RPMI7951 (cell line): ENCODE measurements around the gene SMIM23. TPM values are rescaled to one million over a fixed set of nuclear protein-coding genes. Genes with fewer than 3 reads are reported as not detected.

ENCODE experiments used
- DNase-seq: peaks from one replicate; pipeline ENCODE4 v3.0.0-alpha.2; 2012; ENCODE audit warnings: low read depth
- total RNA-seq: library from RNA; depleted of rRNA; stranded (reverse); fragments of >200 nt; shearing (Covaris generic); gene quantifications from 2 replicates; pipeline ENCODE4 v1.2.3, GENCODE V29; 2014; rRNA removed

The SMIM23 gene
- total RNA-seq = not detected in 2 replicates

GRCh38 chr5:171785517-171785916 lies at the start of gene SMIM23:
Gene SMIM23 (plus strand): TSS chr5:171785817. CDS start chr5:171785872, 55 bp downstream.
- DNase-seq = no peak

GRCh38 chr5:171736976-171737891 lies 48.4 kb upstream of the SMIM23 start:
- no peak for DNase-seq

- no peak for DNase-seq
Observed at GRCh38 chr5:171738501-171738900, 47.1 kb upstream of the SMIM23 start.

GRCh38 chr5:171739271-171739670 lies 46.3 kb upstream of the SMIM23 start:
- DNase-seq = no peak

GRCh38 chr5:171743436-171744076 lies 42.1 kb upstream of the SMIM23 start:
- DNase-seq = no peak

GRCh38 chr5:171744264-171744663 lies 41.4 kb upstream of the SMIM23 start:
- DNase-seq = no peak

GRCh38 chr5:171744882-171745281 lies 40.7 kb upstream of the SMIM23 start:
- no peak for DNase-seq

GRCh38 chr5:171745602-171746001 lies 40.0 kb upstream of the SMIM23 start:
- no peak for DNase-seq

- DNase-seq = no peak
Observed at GRCh38 chr5:171747061-171747859, 38.4 kb upstream of the SMIM23 start.

GRCh38 chr5:171748720-171749119 lies 36.9 kb upstream of the SMIM23 start:
- DNase-seq = no peak

- no peak for DNase-seq
Observed at GRCh38 chr5:171749365-171749764, 36.3 kb upstream of the SMIM23 start.

- peak; percentile 46 for DNase-seq
Observed at GRCh38 chr5:171750311-171750788, 35.3 kb upstream of the SMIM23 start.

GRCh38 chr5:171755354-171755821 lies 30.2 kb upstream of the SMIM23 start:
- DNase-seq = peak; percentile 36

GRCh38 chr5:171757853-171758535 lies 27.6 kb upstream of the SMIM23 start:
- DNase-seq = peak; percentile 79

GRCh38 chr5:171759777-171760176 lies 25.8 kb upstream of the SMIM23 start:
- no peak for DNase-seq

GRCh38 chr5:171762021-171762608 lies 23.5 kb upstream of the SMIM23 start:
- DNase-seq = peak; percentile 14

- no peak for DNase-seq
Observed at GRCh38 chr5:171762903-171763302, 22.7 kb upstream of the SMIM23 start.

GRCh38 chr5:171764265-171764664 lies 21.4 kb upstream of the SMIM23 start:
- DNase-seq = no peak

- no peak for DNase-seq
Observed at GRCh38 chr5:171766875-171767274, 18.7 kb upstream of the SMIM23 start.

- DNase-seq = no peak
Observed at GRCh38 chr5:171770153-171770552, 15.5 kb upstream of the SMIM23 start.

GRCh38 chr5:171771856-171772255 lies 13.8 kb upstream of the SMIM23 start:
- no peak for DNase-seq
